ENCODE data around the gene TBXAS1.

Gene TBXAS1

GRCh38 chr7:140067052-140067451 is 238.0 kb downstream of the TBXAS1 start:
- TF ChIP-seq POLR2A (IDR thresholded peaks at IDR 0.05; ENCODE audit: low read length): no peak
- no peak for TF ChIP-seq GATA1 (IDR thresholded peaks at IDR 0.05; ENCODE audit: low read depth, low read length)
- no peak for DNase-seq

DNA sequence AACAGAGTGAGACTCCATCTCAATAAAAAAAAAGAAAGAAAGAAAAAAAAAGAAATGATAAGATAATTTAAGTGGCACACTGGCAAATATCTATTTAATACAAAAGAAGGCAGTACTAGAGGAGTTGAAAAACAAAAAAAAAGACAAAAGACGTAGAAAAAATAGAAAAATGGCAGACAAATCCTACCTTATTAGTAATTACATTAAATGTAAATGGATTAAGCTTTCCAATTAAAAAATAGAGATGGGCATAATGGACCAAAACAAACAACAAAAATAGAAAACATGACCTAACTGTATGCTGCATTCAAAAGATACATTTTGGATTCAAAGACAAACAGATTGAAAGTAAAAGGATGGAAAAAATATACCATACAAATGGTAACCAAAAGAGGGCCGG is 239.0 kb downstream of the TBXAS1 start:
- no peak for TF ChIP-seq POLR2A (IDR thresholded peaks at IDR 0.05; ENCODE audit: low read length)
- no peak for TF ChIP-seq GATA1 (IDR thresholded peaks at IDR 0.05; ENCODE audit: low read depth, low read length)
- DNase-seq: no peak

- DNase-seq: no peak
- TF ChIP-seq POLR2A (IDR thresholded peaks at IDR 0.05; ENCODE audit: low read length): no peak
- TF ChIP-seq GATA1 (IDR thresholded peaks at IDR 0.05; ENCODE audit: low read depth, low read length): no peak
Measured at GRCh38 chr7:140069298-140069949, 240.4 kb downstream of the TBXAS1 start.

Measured in erythroblast (primary cell).